GM12891 (cell line): ENCODE data around the gene CELF6.

ENCODE experiments used
- PAX5 ChIP-seq: IDR thresholded peaks from 2 replicates; pipeline ENCODE4 v1.6.1; 2011; ENCODE audit warnings: low read length, moderate library complexity, mild to moderate bottlenecking; ENCODE audit not compliant: insufficient read depth, severe bottlenecking
- POLR2A ChIP-seq: IDR thresholded peaks from 2 replicates; pipeline ENCODE4 v1.6.1; 2011; ENCODE audit warnings: low read depth, low read length, control low read depth
- POLR2AphosphoS5 ChIP-seq: IDR thresholded peaks from 2 replicates; pipeline ENCODE4 v1.6.1; 2011; ENCODE audit warnings: low read depth, low read length, control low read depth
- POU2F2 ChIP-seq: IDR thresholded peaks from 2 replicates; pipeline ENCODE4 v1.6.1; 2011; ENCODE audit warnings: low read depth, mild to moderate bottlenecking, control low read depth, low read length, moderate library complexity
- SPI1 ChIP-seq: IDR thresholded peaks from 2 replicates; pipeline ENCODE4 v1.6.1; 2011; ENCODE audit warnings: low read depth, low read length, control low read depth
- TAF1 ChIP-seq: IDR thresholded peaks from 2 replicates; pipeline ENCODE4 v1.6.1; 2011; ENCODE audit warnings: low read depth, low read length, control low read depth

GRCh38 chr15:72265031-72265430 is 54.9 kb downstream of the CELF6 start:
- TF ChIP-seq SPI1 (no peak), POU2F2 (no peak), POLR2AphosphoS5 (no peak), POLR2A (no peak), TAF1 (no peak), PAX5 (no peak)
